ENCODE data around the gene CDR2L. TPM values are rescaled to one million over a fixed set of nuclear protein-coding genes. Genes with fewer than 3 reads are reported as not detected.

CDR2L gene
- total RNA-seq, 1 experiment from 2014 or later, result 31.0 TPM

DNA sequence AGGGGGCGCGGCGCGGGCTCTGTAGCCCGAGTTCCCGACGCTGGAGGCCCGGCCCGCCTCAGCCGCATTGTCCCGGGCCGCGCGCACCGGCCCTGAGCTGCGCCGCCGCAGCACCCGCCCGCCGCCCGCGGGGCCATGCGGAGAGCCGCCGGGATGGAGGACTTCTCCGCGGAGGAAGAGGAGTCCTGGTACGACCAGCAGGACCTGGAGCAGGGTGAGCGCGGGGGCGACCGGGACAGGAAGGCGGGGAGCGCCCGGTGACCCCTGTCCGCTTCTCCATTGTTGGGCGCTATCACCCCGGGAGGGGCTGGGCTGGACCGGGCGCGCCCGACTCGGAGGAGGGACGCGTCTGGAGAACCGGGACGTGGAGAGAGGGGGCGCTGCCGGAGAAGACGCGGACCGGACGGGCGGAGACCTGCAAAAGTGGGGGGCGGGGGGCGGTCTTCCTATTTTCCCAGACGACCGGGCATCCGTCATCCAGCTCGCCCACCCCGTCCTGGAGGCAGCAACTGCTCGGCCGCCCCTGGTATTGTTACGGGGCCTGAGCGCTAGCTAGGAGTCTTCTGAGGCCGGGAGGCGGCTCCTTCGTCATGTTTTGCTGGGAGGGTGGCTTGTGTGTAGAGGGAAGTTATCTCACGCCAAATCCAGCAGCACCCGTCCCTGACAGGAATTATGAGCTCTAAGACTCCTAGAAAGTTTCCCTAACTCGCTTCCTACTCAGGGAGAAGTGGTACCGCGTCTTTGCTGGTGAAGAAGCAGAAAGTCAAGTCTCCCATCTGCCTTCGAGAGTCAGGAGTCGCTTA is 678 bp downstream of the CDR2L start (continued):
- TF ChIP-seq CBFB (CRISPR knock-in tag; IDR thresholded peaks at IDR 0.05; ENCODE audit: low read depth) (no peak), ZSCAN18 (CRISPR knock-in tag; IDR thresholded peaks at IDR 0.05) (no peak), NFE2L1 (CRISPR knock-in tag; IDR thresholded peaks at IDR 0.05) (no peak), ZNF423 (CRISPR knock-in tag; IDR thresholded peaks at IDR 0.05) (no peak), SMAD3 (CRISPR knock-in tag; IDR thresholded peaks at IDR 0.05; ENCODE audit: borderline replicate concordance) (no peak), ZBTB43 (CRISPR knock-in tag; IDR thresholded peaks at IDR 0.05) (no peak), SMAD4 (CRISPR knock-in tag; IDR thresholded peaks at IDR 0.05) (0 out of 2 replicates have a peak, but pooled peaks have one; percentile 24), ZNF317 (CRISPR knock-in tag; IDR thresholded peaks at IDR 0.05; ENCODE audit: borderline replicate concordance, low read depth) (no peak), NR3C1 (CRISPR knock-in tag; conservative IDR thresholded peaks at IDR 0.05; ENCODE audit: low read depth) (no peak)
- TF ChIP-seq, protein P1, sequence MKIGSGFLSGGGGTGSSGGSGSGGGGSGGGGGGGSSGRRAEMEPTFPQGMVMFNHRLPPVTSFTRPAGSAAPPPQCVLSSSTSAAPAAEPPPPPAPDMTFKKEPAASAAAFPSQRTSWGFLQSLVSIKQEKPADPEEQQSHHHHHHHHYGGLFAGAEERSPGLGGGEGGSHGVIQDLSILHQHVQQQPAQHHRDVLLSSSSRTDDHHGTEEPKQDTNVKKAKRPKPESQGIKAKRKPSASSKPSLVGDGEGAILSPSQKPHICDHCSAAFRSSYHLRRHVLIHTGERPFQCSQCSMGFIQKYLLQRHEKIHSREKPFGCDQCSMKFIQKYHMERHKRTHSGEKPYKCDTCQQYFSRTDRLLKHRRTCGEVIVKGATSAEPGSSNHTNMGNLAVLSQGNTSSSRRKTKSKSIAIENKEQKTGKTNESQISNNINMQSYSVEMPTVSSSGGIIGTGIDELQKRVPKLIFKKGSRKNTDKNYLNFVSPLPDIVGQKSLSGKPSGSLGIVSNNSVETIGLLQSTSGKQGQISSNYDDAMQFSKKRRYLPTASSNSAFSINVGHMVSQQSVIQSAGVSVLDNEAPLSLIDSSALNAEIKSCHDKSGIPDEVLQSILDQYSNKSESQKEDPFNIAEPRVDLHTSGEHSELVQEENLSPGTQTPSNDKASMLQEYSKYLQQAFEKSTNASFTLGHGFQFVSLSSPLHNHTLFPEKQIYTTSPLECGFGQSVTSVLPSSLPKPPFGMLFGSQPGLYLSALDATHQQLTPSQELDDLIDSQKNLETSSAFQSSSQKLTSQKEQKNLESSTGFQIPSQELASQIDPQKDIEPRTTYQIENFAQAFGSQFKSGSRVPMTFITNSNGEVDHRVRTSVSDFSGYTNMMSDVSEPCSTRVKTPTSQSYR (CRISPR knock-in tag; IDR thresholded peaks at IDR 0.05), result no peak
- TF ChIP-seq, protein P2, sequence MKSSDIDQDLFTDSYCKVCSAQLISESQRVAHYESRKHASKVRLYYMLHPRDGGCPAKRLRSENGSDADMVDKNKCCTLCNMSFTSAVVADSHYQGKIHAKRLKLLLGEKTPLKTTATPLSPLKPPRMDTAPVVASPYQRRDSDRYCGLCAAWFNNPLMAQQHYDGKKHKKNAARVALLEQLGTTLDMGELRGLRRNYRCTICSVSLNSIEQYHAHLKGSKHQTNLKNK (CRISPR knock-in tag; IDR thresholded peaks at IDR 0.05), result no peak

DNA sequence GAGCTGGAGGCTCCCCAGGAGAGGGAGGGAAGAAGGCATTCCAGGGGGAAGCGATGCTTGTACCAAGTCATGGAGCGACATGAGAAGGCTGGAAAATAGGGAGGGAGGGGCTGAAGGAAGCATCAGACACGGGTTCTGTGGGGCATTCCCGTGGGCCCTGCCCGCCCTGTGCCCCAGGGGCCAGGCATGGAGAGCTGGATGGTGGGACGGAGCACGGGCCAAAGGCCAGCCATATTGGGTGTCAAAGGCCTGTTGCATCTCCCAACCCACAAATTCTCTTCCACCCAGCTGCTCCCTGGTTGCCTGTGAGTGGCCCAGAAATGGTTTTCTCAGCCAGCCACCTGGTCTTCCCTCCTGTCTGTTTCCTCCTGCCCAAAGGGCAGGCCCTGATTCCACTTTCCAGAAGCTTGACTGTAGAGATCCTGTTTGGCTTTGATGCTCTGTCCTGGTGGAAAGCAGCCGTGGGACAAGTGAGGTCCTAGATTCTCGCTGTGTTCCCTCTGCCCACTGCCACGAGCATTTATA is 3.2 kb downstream of the CDR2L start:
- POLR2A ChIA-PET, result no interaction called here
- Mint-ChIP-seq H3K4me3 (no peak overlapping the region), H3K27ac (0 out of 2 replicates have a peak overlapping the region, but pooled peaks have one; percentile 27), H3K4me1 (peaks cover 16% of the 10 kb centered on the region), H3K36me3 (0 out of 2 replicates have a peak, but pooled peaks cover under 1% of the 10 kb centered on the region), H3K27me3 (ENCODE audit: low read depth) (peaks cover 1% of the 10 kb centered on the region; the same call in 1 of the 2 replicates), H3K9me3 (no peaks in the 10 kb centered on the region)
- ATAC-seq, result no peak
- DNase-seq (ENCODE audit: low spot score), result no peak
- CTCF ChIA-PET, result interaction anchor here (0.7 to 4.0 kb wide), 4 partner anchors 27 to 333 kb away, joined by 3 to 22 read pairs (median 10); no protein-coding TSS in a partner anchor
- TF ChIP-seq, protein P1 (CRISPR knock-in tag; IDR thresholded peaks at IDR 0.05), result no peak
- no peak for TF ChIP-seq STAT6 (CRISPR knock-in tag; conservative IDR thresholded peaks at IDR 0.05; ENCODE audit: low read depth)
- TF ChIP-seq JUN (CRISPR knock-in tag; IDR thresholded peaks at IDR 0.05), result no peak
- no peak for TF ChIP-seq MYBL2 (CRISPR knock-in tag; IDR thresholded peaks at IDR 0.05)
- no peak for TF ChIP-seq OVOL2 (CRISPR knock-in tag; IDR thresholded peaks at IDR 0.05; ENCODE audit: borderline replicate concordance)
- no peak for TF ChIP-seq FOXK1 (CRISPR knock-in tag; IDR thresholded peaks at IDR 0.05)
- TF ChIP-seq, protein P3, sequence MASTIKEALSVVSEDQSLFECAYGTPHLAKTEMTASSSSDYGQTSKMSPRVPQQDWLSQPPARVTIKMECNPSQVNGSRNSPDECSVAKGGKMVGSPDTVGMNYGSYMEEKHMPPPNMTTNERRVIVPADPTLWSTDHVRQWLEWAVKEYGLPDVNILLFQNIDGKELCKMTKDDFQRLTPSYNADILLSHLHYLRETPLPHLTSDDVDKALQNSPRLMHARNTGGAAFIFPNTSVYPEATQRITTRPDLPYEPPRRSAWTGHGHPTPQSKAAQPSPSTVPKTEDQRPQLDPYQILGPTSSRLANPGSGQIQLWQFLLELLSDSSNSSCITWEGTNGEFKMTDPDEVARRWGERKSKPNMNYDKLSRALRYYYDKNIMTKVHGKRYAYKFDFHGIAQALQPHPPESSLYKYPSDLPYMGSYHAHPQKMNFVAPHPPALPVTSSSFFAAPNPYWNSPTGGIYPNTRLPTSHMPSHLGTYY (CRISPR knock-in tag; IDR thresholded peaks at IDR 0.05), result no peak
- no peak for TF ChIP-seq ZNF219 (CRISPR knock-in tag; IDR thresholded peaks at IDR 0.05; ENCODE audit: borderline replicate concordance)
- no peak for TF ChIP-seq SMAD4 (CRISPR knock-in tag; IDR thresholded peaks at IDR 0.05)

Data from WTC11 (cell line).